IMR-90 (cell line): ENCODE measurements around the gene ZNRF4. TPM values are rescaled to one million over a fixed set of nuclear protein-coding genes. Genes with fewer than 3 reads are reported as not detected.
A peak's percentile ranks its signal among the peaks of the same experiment; 100 is the strongest.

Source experiments
- ATAC-seq: fragments of 200-7000 bp; cut with Tn5 transposase; 2 replicates; pipeline ENCODE4 v1.9.1; 2020; ENCODE audit warnings: low read depth, mild to moderate bottlenecking, moderate library complexity
- BruUV-seq: library from RNA; stranded (reverse); fragments of 400-500 nt; replicated peaks from 2 replicates; lab custom pipeline; 2021; lab: Mats Ljungman, UMichigan
- CTCF ChIA-PET: fragments of 300-600 bp; formaldehyde crosslinking; extraction: SDS; loops from one replicate; lab custom pipeline; 2021; ENCODE audit warnings: antibody characterized with exemption; lab: Yijun Ruan, JAX
- POLR2A ChIA-PET: fragments of 300-600 bp; sonication (Branson Sonifier 250); formaldehyde crosslinking; loops from one replicate; lab custom pipeline; 2022; ENCODE audit warnings: antibody characterized with exemption; ENCODE audit not compliant: unreplicated experiment; lab: Charles Lee
- DNase-seq: peaks from one replicate; pipeline ENCODE4 v3.0.0; 2013
- H2AFZ ChIP-seq: replicated peaks from 2 replicates; pipeline ENCODE3; 2013; ENCODE audit warnings: low read length, mild to moderate bottlenecking; ENCODE audit not compliant: poor library complexity
- H2AK5ac ChIP-seq: 2 replicates; pipeline ENCODE4 v1.6.1; 2013; ENCODE audit warnings: low read depth, low read length, inconsistent platforms
- H2AK9ac ChIP-seq: replicated peaks from 2 replicates; pipeline ENCODE3; 2013; ENCODE audit warnings: mild to moderate bottlenecking, low read depth, low read length, moderate library complexity; ENCODE audit not compliant: poor library complexity
- H2BK120ac ChIP-seq: 2 replicates; pipeline ENCODE4 v1.6.1; 2013; ENCODE audit warnings: low read depth, low read length, inconsistent platforms
- H2BK15ac ChIP-seq: 3 replicates; pipeline ENCODE4 v1.6.1; 2013; ENCODE audit warnings: low read depth, low read length, inconsistent platforms
- H2BK20ac ChIP-seq: 2 replicates; pipeline ENCODE4 v1.6.1; 2013; ENCODE audit warnings: low read depth, mild to moderate bottlenecking, inconsistent platforms, low read length, moderate library complexity
- H2BK5ac ChIP-seq: 2 replicates; pipeline ENCODE4 v1.6.1; 2013; ENCODE audit warnings: mild to moderate bottlenecking, low read depth, low read length, inconsistent platforms; ENCODE audit not compliant: poor library complexity, severe bottlenecking
- H3K14ac ChIP-seq: replicated peaks from 2 replicates; pipeline ENCODE4 v1.6.1; 2013; ENCODE audit warnings: low read depth, low read length, inconsistent platforms
- H3K18ac ChIP-seq: 2 replicates; pipeline ENCODE4 v1.6.1; 2013; ENCODE audit warnings: low read depth, low read length, control low read depth
- H3K23ac ChIP-seq: 2 replicates; pipeline ENCODE4 v1.6.1; 2013; ENCODE audit warnings: low read depth, low read length, inconsistent platforms
- H3K27ac ChIP-seq: 2 replicates; pipeline ENCODE4 v1.5.1; 2013; ENCODE audit warnings: mild to moderate bottlenecking, control low read depth, low read length; ENCODE audit not compliant: insufficient read depth
- H3K27me3 ChIP-seq: 2 replicates; pipeline ENCODE4 v1.6.1; 2013; ENCODE audit warnings: low read length; ENCODE audit not compliant: control insufficient read depth, insufficient read depth
- H3K36me3 ChIP-seq: 2 replicates; pipeline ENCODE4 v1.6.1; 2013; ENCODE audit warnings: low read length, mixed read lengths; ENCODE audit not compliant: control insufficient read depth, insufficient read depth
- H3K4ac ChIP-seq: 2 replicates; pipeline ENCODE4 v1.6.1; 2013; ENCODE audit warnings: low read depth, low read length, inconsistent platforms
- H3K4me1 ChIP-seq: 2 replicates; pipeline ENCODE4 v1.6.1; 2013; ENCODE audit warnings: low read length, mixed read lengths; ENCODE audit not compliant: control insufficient read depth, insufficient read depth
- H3K4me2 ChIP-seq: 2 replicates; pipeline ENCODE4 v1.6.1; 2013; ENCODE audit warnings: low read depth, mild to moderate bottlenecking, control low read depth, low read length, moderate library complexity
- H3K4me3 ChIP-seq: 2 replicates; pipeline ENCODE4 v1.5.1; 2013; ENCODE audit warnings: low read depth, mild to moderate bottlenecking, control low read depth, low read length, moderate library complexity; ENCODE audit not compliant: insufficient read depth
- H3K56ac ChIP-seq: 2 replicates; pipeline ENCODE4 v1.6.1; 2013; ENCODE audit warnings: low read length, inconsistent platforms; ENCODE audit not compliant: insufficient read depth; ENCODE audit errors: extremely low read depth
- H3K79me1 ChIP-seq, 2 experiments: 2 replicates each; pipeline ENCODE4 v1.6.1; 2013; ENCODE audit warnings: low read length in 2 of 2, inconsistent platforms in 1 of 2, low read depth in 1 of 2
- H3K9ac ChIP-seq: 2 replicates; pipeline ENCODE4 v1.6.1; 2013; ENCODE audit warnings: low read depth, low read length, control low read depth
- H3K9me1 ChIP-seq: 2 replicates; pipeline ENCODE4 v1.6.1; 2013; ENCODE audit warnings: low read length, inconsistent platforms; ENCODE audit not compliant: insufficient read depth
- H3K9me3 ChIP-seq: 2 replicates; pipeline ENCODE4 v1.6.1; 2013; ENCODE audit warnings: low read length; ENCODE audit not compliant: control insufficient read depth, insufficient read depth
- H4K20me1 ChIP-seq: 2 replicates; pipeline ENCODE4 v1.6.1; 2013; ENCODE audit warnings: low read length, inconsistent platforms; ENCODE audit not compliant: insufficient read depth
- H4K5ac ChIP-seq: 2 replicates; pipeline ENCODE4 v1.6.1; 2013; ENCODE audit warnings: mild to moderate bottlenecking, low read depth, low read length, control low read depth
- H4K8ac ChIP-seq, 2 experiments: 2 replicates each; pipeline ENCODE4 v1.6.1; 2013; ENCODE audit warnings: low read depth in 2 of 2, low read length in 2 of 2, control low read depth in 1 of 2, inconsistent platforms in 1 of 2
- H4K91ac ChIP-seq: 2 replicates; pipeline ENCODE4 v1.6.1; 2013; ENCODE audit warnings: low read depth, low read length, inconsistent platforms; ENCODE audit not compliant: insufficient read depth
- BHLHE40 ChIP-seq: fragments of 150-350 bp; IDR thresholded peaks from 2 replicates; pipeline ENCODE4 v1.6.1; 2016; ENCODE audit warnings: mild to moderate bottlenecking, low read depth, low read length
- CTCF ChIP-seq: conservative IDR thresholded peaks from 2 replicates; pipeline ENCODE4 v1.5.1; 2012; ENCODE audit warnings: mild to moderate bottlenecking, low read depth, low read length, improper control_type of control experiment
- ELK1 ChIP-seq: fragments of 150-350 bp; IDR thresholded peaks from 2 replicates; pipeline ENCODE4 v1.6.1; 2016; ENCODE audit warnings: low read depth, mild to moderate bottlenecking, low read length, moderate library complexity, borderline replicate concordance
- MAFK ChIP-seq: IDR thresholded peaks from 2 replicates; pipeline ENCODE4 v1.6.1; 2012; ENCODE audit warnings: low read depth, low read length, improper control_type of control experiment
- MAZ ChIP-seq: IDR thresholded peaks from 2 replicates; pipeline ENCODE4 v1.6.1; 2012; ENCODE audit warnings: low read depth, mild to moderate bottlenecking, low read length, improper control_type of control experiment, moderate library complexity, borderline replicate concordance
- MXI1 ChIP-seq: IDR thresholded peaks from 2 replicates; pipeline ENCODE4 v1.6.1; 2012; ENCODE audit warnings: low read depth, mild to moderate bottlenecking, low read length, moderate library complexity, borderline replicate concordance
- POLR2A ChIP-seq: IDR thresholded peaks from 2 replicates; pipeline ENCODE4 v1.6.1; 2012; ENCODE audit warnings: mild to moderate bottlenecking, low read depth, low read length
- RFX5 ChIP-seq: IDR thresholded peaks from 2 replicates; pipeline ENCODE4 v1.8.0; 2012; ENCODE audit warnings: low read depth, mild to moderate bottlenecking, low read length, moderate library complexity
- WGBS, 2 experiments: methylation state at CpG; one replicate each; pipeline versions ENCODE4 v1.1.5 to v1.1.7; 2013; ENCODE audit warnings: missing lambda C conversion rate in 2 of 2; ENCODE audit not compliant: insufficient read length in 1 of 2; ENCODE audit errors: extremely low coverage in 2 of 2; 5-methylcytosine and 5-hydroxymethylcytosine counted together
- dilution Hi-C: fragments of 300-500 bp; cut with HindIII; formaldehyde crosslinking; loops from one replicate; pipeline ENCODE4 v1.14.3; 2018; ENCODE audit warnings: low sequenced_read_pairs; ENCODE audit not compliant: unreplicated experiment
- in situ Hi-C: fragments of 300-500 bp; cut with MboI; formaldehyde crosslinking; loops from 3 replicates; pipeline ENCODE4 v1.14.3; 2019; ENCODE audit warnings: low sequenced_read_pairs, inconsistent platforms, mixed read lengths
- intact Hi-C: fragments of 100-400 bp; cut with micrococcal nuclease; formaldehyde crosslinking; loops from 2 replicates; pipeline ENCODE4 v1.10.0; 2022
- polyA plus RNA-seq, 3 experiments: library from polyadenylated mRNA; depleted of rRNA; stranded (reverse); fragments of >200 nt; gene quantifications; 2 replicates each; pipeline ENCODE4 v1.2.3, GENCODE V29; 2012; ENCODE audit warnings: low replicate concordance in 1 of 3
- total RNA-seq: library from RNA; depleted of rRNA; stranded (reverse); fragments of >200 nt; gene quantifications from 2 replicates; pipeline ENCODE4 v1.2.3, GENCODE V29; 2012

ZNRF4 gene
- total and polyA plus RNA-seq, 2 of the 4 experiments (the other 2 are of a cell fraction), result not detected

- ATAC-seq (no peak), DNase-seq (no peak)
- intact Hi-C loops, result no loop called here
- Histone ChIP-seq H2AK9ac (no peak overlapping the region), H3K4me2 (no peak overlapping the region), H3K18ac (no peak overlapping the region), H4K20me1 (peaks cover 4% of the 10 kb centered on the region; the same call in 1 of the 2 replicates), H2BK15ac (no peak overlapping the region), H3K4me1 (no peaks in the 10 kb centered on the region), H3K9ac (no peak overlapping the region), H3K9me1 (no peaks in the 10 kb centered on the region), H2BK5ac (no peak overlapping the region), H2AK5ac (no peak overlapping the region), H4K91ac (no peak overlapping the region), H3K4ac (no peak overlapping the region), H2BK20ac (no peak overlapping the region), H3K27ac (no peak overlapping the region), H3K36me3 (no peaks in the 10 kb centered on the region), H3K9me3 (peaks cover 13% of the 10 kb centered on the region), H3K4me3 (no peak overlapping the region), H3K79me1 (no peaks in the 10 kb centered on the region), H2BK120ac (no peak overlapping the region), H4K5ac (no peak overlapping the region), H3K23ac (no peak overlapping the region), H3K56ac (no peak overlapping the region), H3K14ac (no peak overlapping the region), H2AFZ (peak overlapping the region; percentile 21), H4K8ac (no peak overlapping the region), H3K27me3 (peaks cover 34% of the 10 kb centered on the region)
- WGBS, 2 experiments, result 27% methylated on average over 2 of the region's 13 CpGs; no CpG with 5 or more reads in 1 of the 2 experiments
- POLR2A ChIA-PET, result no interaction called here
- no TSS peak for BruUV-seq
- dilution Hi-C loops, result no loop called here
- TF ChIP-seq MAFK (no peak), MAZ (no peak), ELK1 (no peak), CTCF (no peak), BHLHE40 (no peak), POLR2A (no peak), MXI1 (no peak), RFX5 (no peak)
- CTCF ChIA-PET, result no interaction called here
- in situ Hi-C loops, result no loop called here
Observed at GRCh38 chr19:5477451-5478215, 22.4 kb downstream of the ZNRF4 start.
